HCT116 (cell line): ENCODE measurements around the gene BTBD18.

Source experiments
- CEBPB ChIP-seq: IDR thresholded peaks from 2 replicates; pipeline ENCODE4 v1.6.1; 2012; ENCODE audit warnings: low read depth
- CTCF ChIP-seq, 3 experiments: fragments of 200-600 bp in 1 of 3; sonication (generic) in 1 of 3; IDR thresholded peaks in 2 of 3; conservative IDR thresholded peaks in 1 of 3; 2 replicates each; pipeline ENCODE4 v1.5.1; 2012 to 2017; ENCODE audit warnings: low read depth in 2 of 3, low read length in 2 of 3, antibody characterized with exemption in 1 of 3, borderline replicate concordance in 1 of 3, control low read depth in 1 of 3, mild to moderate bottlenecking in 1 of 3, mixed read lengths in 1 of 3, mixed run types in 1 of 3, moderate library complexity in 1 of 3; ENCODE audit not compliant: insufficient read depth in 1 of 3
- EZH2 ChIP-seq: fragments of 200-600 bp; sonication (generic); IDR thresholded peaks from 2 replicates; pipeline ENCODE4 v1.6.1; 2017; ENCODE audit warnings: antibody characterized with exemption, mixed run types
- EZH2phosphoT487 ChIP-seq: fragments of 200-600 bp; IDR thresholded peaks from 2 replicates; pipeline ENCODE4 v1.6.1; 2018; ENCODE audit warnings: antibody characterized with exemption, borderline replicate concordance
- JUND ChIP-seq: IDR thresholded peaks from 2 replicates; pipeline ENCODE4 v1.6.1; 2012
- MAX ChIP-seq: IDR thresholded peaks from 2 replicates; pipeline ENCODE4 v1.6.1; 2012
- POLR2A ChIP-seq: IDR thresholded peaks from 2 replicates; pipeline ENCODE4 v1.7.0; 2011; ENCODE audit warnings: borderline replicate concordance; ENCODE audit not compliant: insufficient read depth, insufficient read length; ENCODE audit errors: extremely low read depth
- POLR2AphosphoS5 ChIP-seq: IDR thresholded peaks from 2 replicates; pipeline ENCODE4 v1.6.1; 2011; ENCODE audit warnings: mild to moderate bottlenecking, low read depth, low read length, moderate library complexity
- RAD21 ChIP-seq: IDR thresholded peaks from 2 replicates; pipeline ENCODE4 v1.6.1; 2012; ENCODE audit warnings: low read depth, mild to moderate bottlenecking
- SIN3A ChIP-seq: IDR thresholded peaks from 2 replicates; pipeline ENCODE4 v1.6.1; 2012; ENCODE audit warnings: low read depth
- SP1 ChIP-seq: IDR thresholded peaks from 2 replicates; pipeline ENCODE4 v1.6.1; 2012; ENCODE audit warnings: low read depth
- YY1 ChIP-seq: IDR thresholded peaks from 2 replicates; pipeline ENCODE4 v1.6.1; 2011; ENCODE audit warnings: low read length, low read depth, moderate library complexity, mild to moderate bottlenecking; ENCODE audit not compliant: insufficient replicate concordance; ENCODE audit errors: extremely low read depth
- ZBTB33 ChIP-seq: IDR thresholded peaks from 2 replicates; pipeline ENCODE4 v1.6.1; 2011; ENCODE audit warnings: mild to moderate bottlenecking, low read length, moderate library complexity; ENCODE audit not compliant: insufficient replicate concordance; ENCODE audit errors: extremely low read depth
- ZNF274 ChIP-seq: fragments of 200-500 bp; sonication (Bioruptor generic); IDR thresholded peaks from 2 replicates; pipeline ENCODE4 v1.6.1; 2014; ENCODE audit warnings: mild to moderate bottlenecking, low read depth, low read length, inconsistent platforms

- TF ChIP-seq CTCF (IDR thresholded peaks at IDR 0.05 in 2 of 3, conservative IDR thresholded peaks at IDR 0.05 in 1 of 3; ENCODE audit: borderline replicate concordance in 1 of 3, insufficient read depth in 1 of 3, low read depth in 2 of 3, low read length in 2 of 3) (no peak), SIN3A (no peak), EZH2 (no peak), POLR2A (no peak), POLR2AphosphoS5 (no peak), SP1 (no peak), EZH2phosphoT487 (no peak), RAD21 (no peak), YY1 (no peak), MAX (no peak), ZNF274 (no peak), CEBPB (no peak), JUND (no peak), ZBTB33 (no peak)
These were observed 23.9 kb upstream of the BTBD18 start for GRCh38 chr11:57775491-57775890.
